A673 (cell line): Measurements from ENCODE around the gene HIBCH.

Experiments
- CTCF ChIP-seq: fragments of 300-800, 200-600 bp; sonication (generic); conservative IDR thresholded peaks from 2 replicates; pipeline ENCODE4 v1.5.1; 2017; ENCODE audit warnings: low read depth, mild to moderate bottlenecking, antibody characterized with exemption, low read length, moderate library complexity, mixed read lengths
- EZH2 ChIP-seq: fragments of 200-600 bp; sonication (generic); IDR thresholded peaks from 2 replicates; pipeline ENCODE4 v1.6.1; 2017; ENCODE audit warnings: borderline replicate concordance, low read depth, mild to moderate bottlenecking, mixed read lengths, antibody characterized with exemption, low read length; ENCODE audit not compliant: poor library complexity, severe bottlenecking

- TF ChIP-seq CTCF: no peak
- TF ChIP-seq EZH2: no peak
Observed at GRCh38 chr2:190209559-190209958, 110.1 kb downstream of the HIBCH start.
